ENCODE results near the gene HSPA12B. TPM values are rescaled to one million over a fixed set of nuclear protein-coding genes. Genes with fewer than 3 reads are reported as not detected.

The HSPA12B gene
- total and polyA plus RNA-seq, 9 of the 15 experiments (the other 6 are each of a cell fraction or from before 2014, with no cell fraction given) = 0.03 to 0.07 TPM; not detected in 7

- Histone ChIP-seq H3K4me3 (no peak overlapping the region), H3K9me3 (replicated peaks; ENCODE audit: control insufficient read depth, insufficient read depth, low read depth, low read length) (no peaks in the 10 kb centered on the region), H3K79me2 (ENCODE audit: control insufficient read depth, insufficient read depth, low read length) (no peaks in the 10 kb centered on the region), H3K4me2 (ENCODE audit: insufficient read depth, low read length) (no peak overlapping the region), H3K9ac (ENCODE audit: insufficient read depth in 1 of 2, low read depth in 2 of 2, low read length in 2 of 2) (no peak overlapping the region; a peak in 1 of 4 replicates), H2AFZ (ENCODE audit: low read depth, low read length) (no peak overlapping the region), H3K4me1 (replicated peaks in 1 of 2; ENCODE audit: control insufficient read depth in 2 of 2, insufficient read depth in 2 of 2, low read length in 2 of 2) (peaks cover 0 to 20% of the 10 kb centered on the region in 2 experiments; a peak in 2 of 5 replicates), H3K27me3 (ENCODE audit: control insufficient read depth in 2 of 2, insufficient read depth in 2 of 2, low read length in 2 of 2) (no peaks in the 10 kb centered on the region), H4K20me1 (replicated peaks; ENCODE audit: control insufficient read depth, insufficient read depth, low read length) (no peaks in the 10 kb centered on the region), H3K27ac (ENCODE audit: extremely low read depth, low read depth, low read length) (no peak overlapping the region), H3K9me1 (ENCODE audit: control insufficient read depth, insufficient read depth, low read length) (peaks cover 2% of the 10 kb centered on the region), H3K36me3 (ENCODE audit: control insufficient read depth, insufficient read depth, low read length) (peaks cover 45% of the 10 kb centered on the region; the same call in 2 of the 3 replicates)
- DNase-seq (ENCODE audit: extremely low read depth in 1 of 4, low spot score in 3 of 4) = no peak
- ATAC-seq = no peak
- ChIA-PET CTCF (ENCODE audit: low intra/inter-chr PET ratio) (interaction anchor here (0.8 kb wide), 1 partner anchor 33 kb away, joined by 7 read pairs; no protein-coding TSS in a partner anchor), POLR2A (interaction anchor here (0.6 to 1.2 kb wide), 2 partner anchors 14 to 17 kb away, joined by 3 to 4 read pairs; no protein-coding TSS in a partner anchor)
- WGBS (ENCODE audit: insufficient coverage, low coverage, missing lambda C conversion rate) = 97% methylated on average over 3 of the region's 26 CpGs
- intact Hi-C loops (cut with micrococcal nuclease) (loop anchor here (1.0 kb wide), 1 partner anchor 28 kb away; the partner anchor contains the start of gene SPEF1), in situ Hi-C loops (cut with MboI) (no loop called here)
- TSS peak; percentile 80 for BruUV-seq (replicated peaks)
- 0 out of 2 replicates have a peak, but pooled peaks have one; percentile 16 for TF ChIP-seq RBFOX2 (IDR thresholded peaks at IDR 0.05; ENCODE audit: low read depth, low read length)
- no peak for TF ChIP-seq CHD2 (IDR thresholded peaks at IDR 0.05; ENCODE audit: low read depth, low read length)
- no peak for FAIRE-seq
These were observed 21.2 kb downstream of the HSPA12B start for GRCh38 chr20:3753501-3754275.

- Histone ChIP-seq H3K27me3 (ENCODE audit: control insufficient read depth in 2 of 2, insufficient read depth in 2 of 2, low read length in 2 of 2) (no peaks in the 10 kb centered on the region), H3K9me1 (ENCODE audit: control insufficient read depth, insufficient read depth, low read length) (peaks cover 2% of the 10 kb centered on the region), H3K79me2 (ENCODE audit: control insufficient read depth, insufficient read depth, low read length) (no peaks in the 10 kb centered on the region), H2AFZ (ENCODE audit: low read depth, low read length) (no peak overlapping the region), H3K9ac (ENCODE audit: insufficient read depth in 1 of 2, low read depth in 2 of 2, low read length in 2 of 2) (no peak overlapping the region; a peak in 1 of 4 replicates), H3K9me3 (replicated peaks; ENCODE audit: control insufficient read depth, insufficient read depth, low read depth, low read length) (no peaks in the 10 kb centered on the region), H3K4me1 (replicated peaks in 1 of 2; ENCODE audit: control insufficient read depth in 2 of 2, insufficient read depth in 2 of 2, low read length in 2 of 2) (peaks cover 0 to 20% of the 10 kb centered on the region in 2 experiments; a peak in 2 of 5 replicates), H3K36me3 (ENCODE audit: control insufficient read depth, insufficient read depth, low read length) (peaks cover 50% of the 10 kb centered on the region; the same call in 2 of the 3 replicates), H4K20me1 (replicated peaks; ENCODE audit: control insufficient read depth, insufficient read depth, low read length) (no peaks in the 10 kb centered on the region), H3K27ac (ENCODE audit: extremely low read depth, low read depth, low read length) (no peak overlapping the region), H3K4me3 (no peak overlapping the region), H3K4me2 (ENCODE audit: insufficient read depth, low read length) (no peak overlapping the region)
- POLR2A ChIA-PET = interaction anchor here (0.6 to 1.2 kb wide), 2 partner anchors 14 to 17 kb away, joined by 3 to 4 read pairs; no protein-coding TSS in a partner anchor
- intact Hi-C loops (cut with micrococcal nuclease) = no loop called here
- TF ChIP-seq GATA2 (CRISPR knock-in tag; IDR thresholded peaks at IDR 0.05) = no peak
- TF ChIP-seq HBP1 (CRISPR knock-in tag; IDR thresholded peaks at IDR 0.05) = no peak
- TF ChIP-seq ZNF197 (CRISPR knock-in tag; IDR thresholded peaks at IDR 0.05; ENCODE audit: low read depth) = no peak
- CTCF ChIA-PET (ENCODE audit: low intra/inter-chr PET ratio) = no interaction called here
- 87% methylated on average over 7 of the region's 16 CpGs for WGBS (ENCODE audit: insufficient coverage, low coverage, missing lambda C conversion rate)
- ATAC-seq = no peak
- no peak for FAIRE-seq
- DNase-seq (ENCODE audit: extremely low read depth in 1 of 4, low spot score in 3 of 4) = no peak
- in situ Hi-C loops (cut with MboI) = no loop called here
- BruUV-seq (replicated peaks) = no TSS peak
These were observed 21.8 kb downstream of the HSPA12B start for GRCh38 chr20:3754276-3754630.

Measured in K562 (cell line).